Measurements from ENCODE around the gene METRN. TPM values are rescaled to one million over a fixed set of nuclear protein-coding genes. Genes with fewer than 3 reads are reported as not detected.
A peak's percentile ranks its signal among the peaks of the same experiment; 100 is the strongest.

METRN gene
- total and polyA plus RNA-seq, 2 donors (not counting 1 experiment from before 2014, with no cell fraction given) = 6.9 to 10.4 TPM

DNA sequence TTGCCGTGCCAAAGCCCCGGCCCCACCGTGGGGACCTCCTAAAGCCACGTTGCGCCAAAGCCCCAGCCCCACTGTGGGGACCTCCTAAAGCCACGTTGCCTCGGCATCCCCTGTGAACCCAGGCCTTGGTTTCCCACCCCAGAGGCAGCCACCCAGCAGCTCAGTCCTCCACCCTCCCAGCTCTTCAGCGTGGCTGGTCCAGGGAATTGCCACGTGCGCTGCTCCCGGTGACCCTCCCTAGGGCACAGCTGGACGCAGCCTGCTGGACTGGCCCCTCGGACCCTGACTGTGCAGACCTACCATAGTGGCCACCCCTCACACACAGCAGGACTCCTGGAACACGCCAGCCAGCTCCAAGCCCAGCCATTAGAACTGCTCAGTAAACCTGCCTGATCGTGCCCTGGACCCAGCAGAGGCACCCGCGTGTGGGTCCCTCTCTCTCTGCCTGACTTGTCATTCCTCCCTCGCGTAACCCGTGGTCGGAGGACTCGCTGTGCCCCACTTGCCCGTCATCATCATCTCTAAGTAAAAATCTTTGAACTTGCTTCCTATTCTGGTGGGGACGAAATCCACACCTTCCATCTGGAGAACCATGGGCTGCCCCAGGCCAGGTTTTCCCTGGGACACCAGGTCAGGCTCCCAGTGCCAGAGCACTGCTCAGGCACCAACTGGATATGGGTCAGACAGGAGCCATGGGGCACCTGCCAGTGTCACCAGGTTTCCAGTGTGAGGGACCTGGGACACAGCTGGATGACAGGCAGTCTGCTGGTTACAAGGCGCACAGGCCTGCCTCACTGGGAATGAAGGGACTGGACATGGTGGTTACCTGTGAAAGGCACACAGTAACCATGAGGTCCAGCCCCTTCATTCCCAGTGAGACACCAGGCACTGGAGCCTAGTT is 20.3 kb downstream of the METRN start:
- Mint-ChIP-seq H3K4me1 (peaks cover 18% of the 10 kb centered on the region), H3K27ac (peak overlapping the region; percentile 37), H3K9me3 (ENCODE audit: insufficient read depth) (no peaks in the 10 kb centered on the region), H3K4me3 (no peak overlapping the region), H3K27me3 (no peaks in the 10 kb centered on the region)
- ChIA-PET POLR2A (interaction anchor here (1.7 kb wide), 1 partner anchor 14 kb away, joined by 5 read pairs; the partner anchor contains the start of gene ANTKMT), CTCF (no interaction called here)
- no peak overlapping the region for H3K9ac ChIP-seq (ENCODE audit: low read length)
- TF ChIP-seq, protein P1, sequence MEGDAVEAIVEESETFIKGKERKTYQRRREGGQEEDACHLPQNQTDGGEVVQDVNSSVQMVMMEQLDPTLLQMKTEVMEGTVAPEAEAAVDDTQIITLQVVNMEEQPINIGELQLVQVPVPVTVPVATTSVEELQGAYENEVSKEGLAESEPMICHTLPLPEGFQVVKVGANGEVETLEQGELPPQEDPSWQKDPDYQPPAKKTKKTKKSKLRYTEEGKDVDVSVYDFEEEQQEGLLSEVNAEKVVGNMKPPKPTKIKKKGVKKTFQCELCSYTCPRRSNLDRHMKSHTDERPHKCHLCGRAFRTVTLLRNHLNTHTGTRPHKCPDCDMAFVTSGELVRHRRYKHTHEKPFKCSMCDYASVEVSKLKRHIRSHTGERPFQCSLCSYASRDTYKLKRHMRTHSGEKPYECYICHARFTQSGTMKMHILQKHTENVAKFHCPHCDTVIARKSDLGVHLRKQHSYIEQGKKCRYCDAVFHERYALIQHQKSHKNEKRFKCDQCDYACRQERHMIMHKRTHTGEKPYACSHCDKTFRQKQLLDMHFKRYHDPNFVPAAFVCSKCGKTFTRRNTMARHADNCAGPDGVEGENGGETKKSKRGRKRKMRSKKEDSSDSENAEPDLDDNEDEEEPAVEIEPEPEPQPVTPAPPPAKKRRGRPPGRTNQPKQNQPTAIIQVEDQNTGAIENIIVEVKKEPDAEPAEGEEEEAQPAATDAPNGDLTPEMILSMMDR (IDR thresholded peaks at IDR 0.05) = no peak
- TF ChIP-seq EZH2 (IDR thresholded peaks at IDR 0.05; ENCODE audit: borderline replicate concordance, insufficient read depth, low read depth, low read length, poor library complexity, severe bottlenecking) = no peak
- no peak overlapping the region for H3K4me2 ChIP-seq (replicated peaks; ENCODE audit: low read depth, low read length, poor library complexity, severe bottlenecking)
- no peak overlapping the region for H3K4me3 ChIP-seq (ENCODE audit: control extremely low read depth in 1 of 5, extremely low read depth in 1 of 5, insufficient read depth in 1 of 5, low read depth in 2 of 5, low read length in 4 of 5)
- no peaks in the 10 kb centered on the region for H3K27me3 ChIP-seq (replicated peaks in 1 of 4; ENCODE audit: control extremely low read depth in 1 of 4, control insufficient read depth in 3 of 4, insufficient read depth in 4 of 4, low read length in 3 of 4)
- DNase-seq = no peak
- H3K27ac ChIP-seq (ENCODE audit: low read length in 2 of 2) = no peak overlapping the region
- intact Hi-C loops (cut with micrococcal nuclease) = no loop called here
- peaks cover 10% of the 10 kb centered on the region for H3K79me2 ChIP-seq (ENCODE audit: control insufficient read depth, insufficient read depth, low read length)
- H2AFZ ChIP-seq (ENCODE audit: insufficient read depth, low read depth, low read length, poor library complexity, severe bottlenecking) = no peak overlapping the region
- peaks cover 0 to 52% of the 10 kb centered on the region in 2 experiments for H3K36me3 ChIP-seq (replicated peaks in 1 of 2; ENCODE audit: control extremely low read depth in 1 of 2, control insufficient read depth in 1 of 2, extremely low read depth in 1 of 2, insufficient read depth in 2 of 2, low read length in 1 of 2)
- peaks cover 9% of the 10 kb centered on the region for H4K20me1 ChIP-seq (ENCODE audit: control insufficient read depth, insufficient read depth, low read length, poor library complexity, severe bottlenecking)
- no peak for ATAC-seq (ENCODE audit: low read depth)
- H3K9me3 ChIP-seq (ENCODE audit: control extremely low read depth in 1 of 3, control insufficient read depth in 2 of 3, insufficient read depth in 1 of 3, low read length in 2 of 3) = no peaks in the 10 kb centered on the region
- 97% methylated on average over 25 of the region's 25 CpGs for WGBS (ENCODE audit: insufficient coverage)
- peaks cover 19 to 30% of the 10 kb centered on the region in 2 donors for H3K4me1 ChIP-seq (ENCODE audit: control insufficient read depth in 2 of 2, insufficient read depth in 2 of 2, low read length in 2 of 2)

DNA sequence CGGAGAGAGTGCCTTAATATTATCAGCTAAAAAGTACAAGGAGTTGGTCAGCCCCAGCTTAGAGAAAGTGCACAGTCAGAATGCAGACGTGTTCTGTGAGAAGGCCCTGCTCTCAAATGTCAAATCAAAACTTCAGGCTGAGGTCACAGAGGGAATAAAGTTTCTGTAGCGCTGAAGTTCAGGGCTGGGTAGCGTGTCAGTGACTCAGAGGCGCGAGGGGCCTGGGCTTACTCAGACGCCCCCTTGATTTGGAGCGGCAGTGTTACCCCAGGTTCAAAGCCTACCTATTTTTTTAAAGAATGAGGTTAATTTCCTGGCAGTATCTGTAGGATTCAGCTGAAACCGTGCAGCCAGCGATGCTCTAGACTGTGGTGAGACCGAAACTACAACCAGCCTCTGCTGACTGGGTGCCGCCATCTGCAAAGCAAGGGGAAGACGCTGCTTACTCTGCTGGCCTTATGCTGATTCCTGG is 21.1 kb downstream of the METRN start:
- intact Hi-C loops (cut with micrococcal nuclease) = no loop called here
- Histone ChIP-seq H3K9me3 (ENCODE audit: control extremely low read depth in 1 of 3, control insufficient read depth in 2 of 3, insufficient read depth in 1 of 3, low read length in 2 of 3) (no peaks in the 10 kb centered on the region), H3K27me3 (replicated peaks in 1 of 4; ENCODE audit: control extremely low read depth in 1 of 4, control insufficient read depth in 3 of 4, insufficient read depth in 4 of 4, low read length in 3 of 4) (no peaks in the 10 kb centered on the region), H3K9ac (ENCODE audit: low read length) (no peak overlapping the region), H4K20me1 (ENCODE audit: control insufficient read depth, insufficient read depth, low read length, poor library complexity, severe bottlenecking) (peaks cover 9% of the 10 kb centered on the region), H2AFZ (ENCODE audit: insufficient read depth, low read depth, low read length, poor library complexity, severe bottlenecking) (no peak overlapping the region), H3K4me2 (replicated peaks; ENCODE audit: low read depth, low read length, poor library complexity, severe bottlenecking) (no peak overlapping the region), H3K79me2 (ENCODE audit: control insufficient read depth, insufficient read depth, low read length) (peaks cover 16% of the 10 kb centered on the region), H3K4me3 (ENCODE audit: control extremely low read depth in 1 of 5, extremely low read depth in 1 of 5, insufficient read depth in 1 of 5, low read depth in 2 of 5, low read length in 4 of 5) (no peak overlapping the region), H3K27ac (ENCODE audit: low read length in 2 of 2) (no peak overlapping the region), H3K4me1 (ENCODE audit: control insufficient read depth in 2 of 2, insufficient read depth in 2 of 2, low read length in 2 of 2) (peaks cover 20 to 32% of the 10 kb centered on the region in 2 donors), H3K36me3 (replicated peaks in 1 of 2; ENCODE audit: control extremely low read depth in 1 of 2, control insufficient read depth in 1 of 2, extremely low read depth in 1 of 2, insufficient read depth in 2 of 2, low read length in 1 of 2) (peaks cover 0 to 48% of the 10 kb centered on the region in 2 experiments)
- CTCF ChIA-PET = interaction anchor here (0.8 kb wide), 1 partner anchor 24 kb away, joined by 3 read pairs; no protein-coding TSS in a partner anchor
- WGBS (ENCODE audit: insufficient coverage) = 78% methylated on average over 13 of the region's 13 CpGs
- no peak for TF ChIP-seq EZH2 (IDR thresholded peaks at IDR 0.05; ENCODE audit: borderline replicate concordance, insufficient read depth, low read depth, low read length, poor library complexity, severe bottlenecking)
- TF ChIP-seq, protein P1 (IDR thresholded peaks at IDR 0.05) = no peak
- Mint-ChIP-seq H3K27ac (peak overlapping the region; percentile 37), H3K4me1 (peaks cover 18% of the 10 kb centered on the region), H3K27me3 (no peaks in the 10 kb centered on the region), H3K9me3 (ENCODE audit: insufficient read depth) (no peaks in the 10 kb centered on the region), H3K4me3 (no peak overlapping the region)
- ATAC-seq (ENCODE audit: low read depth) (no peak), DNase-seq (no peak)
- POLR2A ChIA-PET = interaction anchor here (0.7 to 1.7 kb wide), 2 partner anchors 11 to 15 kb away, joined by 3 to 5 read pairs; partner anchors contain the start of gene ANTKMT
